Measurements from ENCODE around the gene PCYT1A.

PCYT1A gene

DNA sequence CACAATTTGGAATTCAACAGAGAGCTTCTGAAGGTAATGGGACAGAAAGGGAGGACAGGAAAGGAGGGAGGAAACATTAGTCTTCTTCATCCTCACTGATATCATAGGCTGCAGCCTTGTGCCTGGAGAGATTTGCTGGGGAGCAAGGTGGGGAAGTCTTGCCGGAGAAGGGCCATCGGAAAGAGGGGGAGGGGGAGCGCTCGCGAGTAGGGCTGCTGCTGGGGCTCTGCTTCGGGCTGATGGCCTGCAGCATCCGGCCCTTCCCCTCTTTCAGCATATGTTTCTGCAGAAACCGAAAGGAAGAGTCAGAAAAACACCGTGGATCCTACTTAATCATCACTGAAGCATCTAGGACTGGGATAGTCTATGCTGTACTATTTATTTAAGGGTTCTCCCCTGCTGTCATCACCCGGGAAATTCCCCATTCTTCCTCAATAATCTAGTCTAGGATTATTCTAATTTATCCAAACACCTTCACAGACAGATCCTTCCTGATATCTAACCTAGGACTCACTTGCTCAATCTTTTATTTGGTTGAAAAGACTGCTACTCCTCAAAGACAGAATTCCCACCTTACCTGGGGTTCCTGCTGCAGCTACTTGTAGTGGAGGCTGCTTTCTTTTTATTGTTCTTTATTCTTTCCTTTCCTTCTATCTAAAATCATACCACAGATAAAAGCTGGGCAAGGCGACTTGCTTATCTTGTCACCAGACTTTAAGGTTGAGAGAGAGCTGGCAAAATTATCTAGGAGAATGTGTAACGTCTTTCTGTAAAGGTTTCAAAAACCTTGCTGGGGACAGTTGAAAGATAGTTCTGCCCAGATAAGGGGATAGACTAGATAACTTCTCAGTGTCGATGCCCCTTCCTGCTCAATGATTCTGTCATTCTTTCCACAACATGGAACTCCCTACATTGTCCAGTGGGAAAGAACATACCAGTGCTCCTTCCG lies 48.6 kb downstream of the PCYT1A start:
- in situ Hi-C loops (cut with MboI; ENCODE audit: low sequenced_read_pairs) = no loop called here

GRCh38 chr3:196237203-196237602 lies 50.3 kb downstream of the PCYT1A start:
- in situ Hi-C loops (cut with MboI; ENCODE audit: low sequenced_read_pairs) = no loop called here

DNA sequence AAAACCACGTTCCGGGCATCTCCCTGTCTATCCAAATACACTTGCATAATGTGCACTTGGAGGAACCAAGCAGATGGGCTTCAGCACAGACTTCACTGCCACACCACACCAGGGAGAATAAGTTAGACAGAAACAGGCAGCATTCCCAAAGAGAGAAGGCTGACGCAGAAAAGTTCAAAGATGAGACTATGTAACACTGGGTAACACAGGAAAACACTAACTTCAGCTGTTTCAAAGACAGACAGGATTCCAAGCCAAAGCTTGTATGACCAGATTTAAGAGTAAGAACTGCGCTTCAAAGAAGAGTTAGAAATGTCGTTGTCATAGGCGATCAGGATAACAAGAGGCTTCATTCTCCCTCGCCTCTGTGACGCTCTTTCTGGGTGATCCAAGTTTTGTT lies 51.3 kb downstream of the PCYT1A start:
- in situ Hi-C loops (cut with MboI; ENCODE audit: low sequenced_read_pairs) = no loop called here

DNA sequence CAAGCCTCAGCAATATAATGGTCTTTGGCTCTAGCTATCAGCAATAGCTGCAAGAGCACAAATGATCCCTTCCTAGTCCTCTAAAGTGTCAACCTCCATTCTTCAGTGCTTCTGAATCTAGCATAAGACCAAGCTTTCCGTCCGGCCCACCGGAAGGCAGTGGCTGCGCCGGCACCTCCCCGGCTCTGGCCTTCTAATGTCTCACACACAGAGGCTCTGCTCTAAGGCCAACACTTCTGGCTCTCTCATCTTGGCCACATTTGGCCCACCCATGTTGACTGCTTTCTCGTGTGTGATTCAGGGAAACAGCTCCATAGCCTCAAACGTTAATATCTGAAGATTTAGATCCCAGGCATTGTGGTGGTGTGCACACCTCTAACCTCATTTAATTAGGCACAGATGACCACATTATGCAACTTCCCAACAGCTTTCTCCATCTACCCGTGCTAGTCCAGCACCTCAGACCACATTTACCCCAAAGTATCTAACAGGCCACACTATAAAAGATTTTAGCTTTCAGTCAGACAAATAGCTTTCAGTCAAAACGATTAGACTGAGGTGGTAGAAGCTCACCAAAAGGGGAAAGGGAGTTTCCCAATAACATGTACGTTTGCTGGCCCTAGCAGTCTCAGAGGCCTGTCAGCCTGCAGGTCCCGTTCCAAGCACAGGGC lies 51.9 kb downstream of the PCYT1A start:
- in situ Hi-C loops (cut with MboI; ENCODE audit: low sequenced_read_pairs) = no loop called here

DNA sequence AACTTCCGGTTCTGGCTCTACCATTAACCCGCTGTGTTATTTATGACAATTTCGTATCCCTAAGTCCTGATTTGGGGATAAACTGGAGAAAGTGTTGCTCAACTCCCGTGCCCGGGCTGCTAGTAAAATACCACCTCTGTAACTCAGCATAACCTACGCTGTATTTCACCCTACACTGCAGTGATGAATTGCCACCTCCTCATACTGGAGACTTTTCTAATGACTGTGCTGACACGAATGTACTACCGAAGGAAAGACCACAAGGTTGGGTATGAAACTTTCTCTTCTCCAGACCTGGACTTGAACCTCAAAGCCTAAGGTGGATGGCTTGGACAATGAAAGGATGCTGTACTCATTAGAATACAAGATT lies 54.7 kb downstream of the PCYT1A start:
- in situ Hi-C loops (cut with MboI; ENCODE audit: low sequenced_read_pairs) = no loop called here

DNA sequence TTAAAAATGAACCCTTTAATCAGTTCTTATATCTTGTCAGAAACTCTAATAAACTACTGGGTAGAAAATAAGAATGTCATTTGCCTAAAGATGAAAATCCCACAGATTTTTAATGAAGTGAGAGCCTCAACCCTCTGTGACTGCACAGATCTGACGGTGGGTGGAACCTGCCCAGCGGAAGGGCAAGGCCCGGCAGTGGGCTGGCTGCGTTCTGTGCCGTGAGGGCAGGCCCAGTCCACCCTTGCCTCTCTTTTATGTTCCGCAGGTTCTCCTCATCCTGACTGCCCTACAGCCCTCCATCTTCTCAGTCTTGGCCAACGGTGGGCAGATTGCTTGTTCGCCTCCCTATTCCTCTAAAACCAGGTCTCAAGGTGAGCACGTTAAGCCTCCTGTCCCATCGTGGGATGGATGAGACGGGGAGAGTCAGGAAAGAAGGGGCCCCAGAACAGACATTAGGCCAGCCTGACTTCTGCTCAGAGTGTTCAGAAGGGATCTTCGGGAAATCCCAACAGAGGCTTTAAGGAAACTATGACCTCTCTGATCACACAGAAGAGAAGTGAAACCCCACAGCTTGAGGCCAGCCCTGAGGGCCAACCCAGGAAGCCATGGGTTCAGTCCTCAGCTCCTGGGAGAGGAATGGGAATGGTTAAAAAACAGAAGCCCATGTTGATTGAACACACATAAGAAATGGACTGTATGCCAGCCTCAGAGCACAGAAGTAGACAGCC lies 55.2 kb downstream of the PCYT1A start:
- in situ Hi-C loops (cut with MboI; ENCODE audit: low sequenced_read_pairs) = no loop called here

DNA sequence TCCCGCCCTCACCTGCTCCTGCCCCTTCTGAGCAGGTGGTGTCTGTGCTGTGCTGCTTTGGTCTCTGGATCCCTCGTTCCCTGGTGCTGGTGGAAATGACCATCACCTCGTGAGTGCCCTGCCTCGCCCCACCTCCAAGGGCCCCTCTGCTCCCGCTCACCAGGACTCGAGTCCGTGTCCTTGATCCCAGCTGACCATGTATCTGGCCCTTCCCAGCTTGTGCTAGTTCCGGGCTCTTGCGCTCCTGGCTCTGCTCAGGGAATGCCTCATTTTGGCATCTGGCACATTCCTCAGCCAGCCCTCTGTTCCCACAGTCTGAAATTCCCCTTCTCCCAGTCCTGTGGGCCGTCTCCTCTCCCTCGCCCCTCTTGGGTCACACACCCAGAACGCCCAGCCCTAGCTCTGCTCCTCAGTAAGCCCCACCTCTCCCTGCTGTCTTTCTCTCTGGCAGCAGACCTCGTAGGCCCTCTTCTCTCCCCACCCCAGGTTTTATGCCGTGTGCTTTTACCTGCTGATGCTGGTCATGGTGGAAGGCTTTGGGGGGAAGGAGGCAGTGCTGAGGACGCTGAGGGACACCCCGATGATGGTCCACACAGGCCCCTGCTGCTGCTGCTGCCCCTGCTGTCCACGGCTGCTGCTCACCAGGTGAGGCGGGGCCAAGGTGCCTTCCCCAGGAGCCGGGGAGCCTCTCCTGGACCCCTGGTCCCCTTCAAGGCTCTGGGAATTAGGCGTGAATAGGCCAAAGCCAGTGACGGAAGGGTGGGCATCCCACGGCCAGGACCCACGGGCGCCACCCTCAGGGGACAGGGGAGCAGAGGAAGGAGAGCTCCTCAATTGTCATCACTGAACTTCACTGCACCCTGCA lies 59.7 kb downstream of the PCYT1A start:
- in situ Hi-C loops (cut with MboI; ENCODE audit: low sequenced_read_pairs) = no loop called here

GRCh38 chr3:196227121-196227561 lies 60.4 kb downstream of the PCYT1A start:
- in situ Hi-C loops (cut with MboI; ENCODE audit: low sequenced_read_pairs) = no loop called here

DNA sequence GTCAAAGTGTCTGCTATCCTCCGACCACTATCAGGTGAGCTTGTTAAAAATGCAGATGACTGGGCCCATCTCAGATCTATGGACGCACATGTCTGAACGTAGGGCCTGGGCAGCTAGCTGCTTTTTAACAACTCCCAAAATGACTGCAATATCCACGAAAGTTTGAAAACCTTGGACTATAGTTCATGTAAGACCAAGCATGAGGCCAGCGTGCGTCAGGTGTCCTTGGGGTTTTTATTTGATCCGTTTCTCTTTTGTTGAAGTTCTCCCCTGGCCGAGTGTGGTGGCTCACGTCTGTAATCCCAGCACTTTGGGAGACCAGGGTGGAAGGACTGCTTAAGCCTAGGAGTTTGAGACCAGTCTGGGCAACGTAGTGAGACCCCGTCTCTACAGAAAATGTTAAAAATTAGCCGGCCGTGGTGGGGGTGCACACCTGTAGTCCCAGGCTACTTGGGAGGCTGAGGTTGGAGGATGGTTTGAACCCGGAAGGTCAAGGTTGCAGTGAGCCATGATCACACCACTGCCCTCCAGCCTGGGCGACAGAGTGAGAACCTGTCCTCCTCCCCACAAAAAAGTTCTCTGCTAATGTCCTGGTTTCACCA lies 61.7 kb downstream of the PCYT1A start:
- in situ Hi-C loops (cut with MboI; ENCODE audit: low sequenced_read_pairs) = no loop called here

DNA sequence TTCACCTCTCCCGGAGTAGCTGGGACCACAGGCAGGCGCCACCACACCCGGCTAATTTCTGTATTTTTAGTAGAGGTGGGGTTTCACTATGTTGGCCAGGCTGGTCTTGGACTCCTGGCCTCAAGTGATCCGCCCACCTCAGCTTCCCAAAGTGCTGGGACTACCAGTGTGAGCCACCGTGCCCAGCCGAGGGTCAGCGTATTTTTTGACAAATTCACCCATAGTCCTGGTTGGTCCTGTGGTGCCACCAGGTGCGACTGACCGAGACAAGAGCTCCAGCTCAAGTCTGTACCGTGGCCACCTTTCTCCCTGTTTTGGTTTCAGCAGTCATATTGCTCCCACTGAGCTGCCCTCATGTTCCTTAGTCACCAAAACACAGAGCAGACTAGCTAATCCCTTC lies 62.4 kb downstream of the PCYT1A start:
- in situ Hi-C loops (cut with MboI; ENCODE audit: low sequenced_read_pairs) = no loop called here

- in situ Hi-C loops (cut with MboI; ENCODE audit: low sequenced_read_pairs) = no loop called here
These were observed 64.5 kb downstream of the PCYT1A start for GRCh38 chr3:196222876-196223595.

DNA sequence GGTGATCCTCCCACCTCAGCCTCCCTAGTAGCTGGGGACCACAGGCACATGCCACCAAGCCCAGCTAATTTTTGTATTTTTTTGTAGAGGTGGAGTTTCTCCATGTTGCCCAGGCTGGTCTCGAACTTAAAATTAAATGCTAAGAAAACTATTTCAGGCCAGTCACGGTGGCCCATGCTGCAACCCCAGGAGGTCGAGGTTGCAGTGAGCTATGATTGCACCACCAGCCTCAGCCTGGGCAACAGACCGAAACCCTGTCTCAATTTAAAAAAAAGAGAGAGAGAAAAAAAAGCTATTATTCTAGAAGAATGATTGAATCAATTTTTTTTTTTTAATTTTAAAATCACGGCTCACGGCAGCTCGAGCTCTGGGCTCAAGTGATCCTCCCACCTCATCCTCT lies 66.5 kb downstream of the PCYT1A start:
- in situ Hi-C loops (cut with MboI; ENCODE audit: low sequenced_read_pairs) = no loop called here

GRCh38 chr3:196220587-196220986 lies 66.9 kb downstream of the PCYT1A start:
- in situ Hi-C loops (cut with MboI; ENCODE audit: low sequenced_read_pairs) = no loop called here

DNA sequence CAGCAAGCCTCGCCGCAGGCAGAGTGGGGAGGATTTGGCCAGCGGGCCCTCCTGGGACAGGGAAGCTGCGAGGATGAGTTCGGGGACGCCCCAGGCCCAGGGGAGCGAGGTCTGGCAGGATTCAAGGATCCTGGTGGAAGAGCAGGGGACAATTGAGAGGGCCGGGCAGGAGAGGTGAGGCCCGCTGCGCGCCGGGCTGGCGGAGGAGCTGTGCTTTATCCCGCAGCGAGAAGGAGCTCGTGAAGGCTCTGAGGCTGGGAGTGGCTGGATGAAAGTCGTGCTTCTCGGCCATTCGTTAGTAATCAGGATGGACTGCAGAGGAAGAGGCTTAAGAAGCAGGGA lies 67.6 kb downstream of the PCYT1A start:
- in situ Hi-C loops (cut with MboI; ENCODE audit: low sequenced_read_pairs) = no loop called here

DNA sequence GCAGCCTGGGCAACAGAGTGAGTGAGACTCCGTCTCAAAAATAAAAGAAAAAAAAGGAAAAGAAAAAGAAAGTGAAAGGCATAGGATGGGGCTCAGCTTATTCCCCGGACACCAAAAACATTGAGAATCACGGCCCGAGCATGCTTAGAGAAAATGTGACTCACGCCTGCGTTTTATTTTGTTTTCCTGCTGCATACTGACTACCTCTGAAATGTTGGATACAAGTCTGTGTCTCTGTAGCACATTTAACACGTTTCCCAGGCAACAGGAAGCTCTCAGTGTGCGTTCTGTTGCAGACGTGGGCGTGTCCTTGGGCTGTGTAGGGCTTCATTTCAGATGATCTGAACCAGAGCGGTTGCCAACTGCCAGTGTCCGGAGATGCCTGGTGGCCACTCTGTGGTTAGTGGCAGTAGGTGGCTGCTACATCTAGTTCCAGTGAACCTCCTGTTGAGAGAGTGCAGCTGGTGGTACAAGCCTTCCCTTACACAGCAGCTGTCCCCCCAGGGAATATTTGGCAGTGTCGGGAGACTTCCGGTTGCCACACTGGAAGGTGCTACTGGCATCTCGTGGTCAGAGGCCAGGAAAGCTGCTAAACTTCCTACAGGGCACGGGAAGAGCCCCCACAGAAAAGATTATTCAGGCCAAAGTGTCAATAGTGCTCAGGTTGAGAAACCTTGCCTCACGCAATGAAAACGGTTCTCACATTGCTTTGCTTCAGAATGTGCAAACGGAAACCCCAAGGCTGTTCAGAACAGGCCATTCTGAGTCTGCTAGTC lies 68.1 kb downstream of the PCYT1A start:
- in situ Hi-C loops (cut with MboI; ENCODE audit: low sequenced_read_pairs) = no loop called here

DNA sequence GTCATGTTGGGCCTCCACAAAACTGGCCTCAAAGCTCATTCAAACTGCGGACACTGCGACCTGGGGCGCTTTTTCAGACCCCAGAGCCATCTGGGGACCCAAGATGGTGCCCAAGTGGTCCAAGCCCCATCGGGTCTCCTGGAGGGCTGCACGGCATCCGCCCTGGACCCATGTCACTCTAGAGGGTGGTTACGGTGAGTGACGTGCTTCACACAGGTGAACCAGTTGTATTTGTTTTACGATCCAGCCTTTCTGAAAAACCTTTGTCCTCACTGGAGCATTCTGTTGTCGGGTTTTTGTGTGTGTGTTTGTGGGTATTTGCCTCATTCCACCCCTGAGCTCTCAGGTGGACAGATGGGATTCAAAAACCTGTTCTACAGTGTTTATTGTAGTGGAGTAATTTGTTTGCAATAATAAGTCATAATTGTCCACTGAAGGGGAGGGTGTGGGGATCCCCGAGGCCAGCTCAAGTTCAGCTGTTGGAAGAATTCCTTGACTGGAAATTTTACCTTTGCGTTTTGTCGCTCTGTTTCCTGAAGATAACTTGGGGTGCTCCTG lies 69.3 kb downstream of the PCYT1A start:
- in situ Hi-C loops (cut with MboI; ENCODE audit: low sequenced_read_pairs) = no loop called here

- in situ Hi-C loops (cut with MboI; ENCODE audit: low sequenced_read_pairs) = no loop called here
These were observed 70.0 kb downstream of the PCYT1A start for GRCh38 chr3:196217307-196218154.

Measured in hTERT RPE-1 (cell line).